Ovary (tissue), 9 donors: ENCODE results near the gene NDUFA12. TPM values are rescaled to one million over a fixed set of nuclear protein-coding genes. Genes with fewer than 3 reads are reported as not detected.
"Not testable (repeated sequence)": the region's sequence is repeated elsewhere in the genome, so short reads cannot be mapped to it uniquely, and the experiment has no call there.

Experiments used
- DNase-seq, 5 donors: peaks; one replicate each; pipeline ENCODE4 v3.0.0-alpha.2; 2019 to 2020
- H3K27ac ChIP-seq, 2 donors: fragments of 200-600 bp; one replicate each; pipeline versions ENCODE4 v1.5.1 to v1.8.0; 2019 to 2022
- H3K27me3 ChIP-seq: fragments of 200-600 bp; one replicate; pipeline ENCODE4 v1.8.0; 2022
- H3K36me3 ChIP-seq: fragments of 200-600 bp; sonication (generic); one replicate; pipeline ENCODE4 v1.5.1; 2019
- H3K4me1 ChIP-seq: one replicate; pipeline ENCODE4 v1.8.1; 2013; ENCODE audit warnings: mild to moderate bottlenecking, moderate library complexity; ENCODE audit not compliant: insufficient read depth
- H3K4me3 ChIP-seq: fragments of 200-600 bp; sonication (generic); one replicate; pipeline ENCODE4 v1.5.1; 2017
- H3K9me3 ChIP-seq, 2 donors: fragments of 200-600 bp in 1 of 2; sonication (generic) in 1 of 2; one replicate each; pipeline versions ENCODE4 v1.5.1 to v1.8.1; 2013 to 2019; ENCODE audit warnings: mild to moderate bottlenecking in 1 of 2, moderate library complexity in 1 of 2
- EP300 ChIP-seq: sonication (generic); formaldehyde crosslinking; IDR thresholded peaks from one replicate; pipeline ENCODE4 v1.6.1; 2017; ENCODE audit warnings: antibody characterized with exemption
- POLR2A ChIP-seq: fragments of 450-650 bp; IDR thresholded peaks from one replicate; pipeline ENCODE4 v1.6.1; 2017; ENCODE audit warnings: antibody characterized with exemption, mild to moderate bottlenecking, moderate library complexity
- WGBS, 3 donors: extraction: QIAGEN DNeasy Blood & Tissue Kit in 1 of 3; methylation state at CpG; one replicate each; pipeline versions ENCODE4 v1.1.5 to v1.1.7; 2013 to 2017; 5-methylcytosine and 5-hydroxymethylcytosine counted together
- intact Hi-C, 4 donors: fragments of 100-400 bp; cut with DNase I; formaldehyde crosslinking; loops; one replicate each; pipeline versions ENCODE4 v1.11.0 to v1.15.1; 2022 to 2023
- polyA plus RNA-seq, 2 donors: library from polyadenylated mRNA; stranded (reverse); fragments of 200-250 nt in 1 of 2; fragments of 350-450 nt in 1 of 2; fragmentation: Illumina TruSeq in 1 of 2; extraction: RNeasy Lipid Tissue Mini Kit (QIAGEN cat#74804) in 1 of 2; gene quantifications; one replicate each; pipeline ENCODE4 v1.2.3, GENCODE V29; 2013 to 2014
- total RNA-seq, 7 donors: library from RNA; depleted of rRNA in 2 of 7; stranded (reverse); fragments of >200 nt in 2 of 7; fragmentation: NEBNext Ultra II Directional in 3 of 7; extraction: Animal tissue kit (Norgen Biotek cat#: 25700) in 3 of 7; gene quantifications; one replicate each; pipeline versions ENCODE4 v1.1.0 to v1.2.4, GENCODE V29; 2016 to 2023
- TF ChIP-seq, protein P1 (sequence below), 3 donors: fragments of 450-650 bp in 2 of 3; fragments of 200-600 bp in 1 of 3; IDR thresholded peaks; one replicate each; pipeline versions ENCODE4 v1.5.1 to v1.8.0; 2016 to 2022; ENCODE audit warnings: antibody characterized with exemption in 3 of 3, mild to moderate bottlenecking in 1 of 3
- donor health status: DM: no; HTN: no; CAD: no; lungs with moderate emphysema.
- donor health status: DM: no; HTN: no; CAD: no.
- donor health status: Bipolar disorder and iron deficiency.
- donor health status: DM: yes; HTN: yes; CAD: no.
- donor health status: DM: no; HTN: no; CAD: no.
- donor health status: DM: yes; HTN: yes; CAD: no.

NDUFA12 gene
- total and polyA plus RNA-seq, 9 donors = 51.1 to 151 (median 60.2) TPM

DNA sequence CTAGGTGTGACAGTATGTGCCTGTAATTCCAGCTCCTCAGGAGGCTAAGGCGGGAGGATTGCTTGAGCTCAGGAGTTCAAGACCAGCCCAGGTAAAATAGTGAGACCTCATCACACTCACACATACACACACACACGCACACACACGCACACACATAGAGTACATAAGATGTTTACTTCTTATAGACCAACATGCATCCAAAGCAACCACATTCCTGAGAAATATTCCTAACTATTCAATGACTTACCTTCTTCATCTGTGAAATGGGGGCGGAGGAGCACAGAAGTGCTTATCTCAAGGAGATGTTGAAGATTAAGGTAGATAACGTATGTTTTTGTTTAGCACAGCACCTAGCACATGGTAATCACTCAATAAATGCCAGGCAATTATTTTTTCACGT lies 6.4 kb downstream of the NDUFA12 start:
- peaks cover 4% of the 10 kb centered on the region for H3K4me1 ChIP-seq
- 90 to 95% (median 90%) methylated on average over 6 of the region's 6 CpGs for whole genome bisulfite sequencing, 3 donors

DNA sequence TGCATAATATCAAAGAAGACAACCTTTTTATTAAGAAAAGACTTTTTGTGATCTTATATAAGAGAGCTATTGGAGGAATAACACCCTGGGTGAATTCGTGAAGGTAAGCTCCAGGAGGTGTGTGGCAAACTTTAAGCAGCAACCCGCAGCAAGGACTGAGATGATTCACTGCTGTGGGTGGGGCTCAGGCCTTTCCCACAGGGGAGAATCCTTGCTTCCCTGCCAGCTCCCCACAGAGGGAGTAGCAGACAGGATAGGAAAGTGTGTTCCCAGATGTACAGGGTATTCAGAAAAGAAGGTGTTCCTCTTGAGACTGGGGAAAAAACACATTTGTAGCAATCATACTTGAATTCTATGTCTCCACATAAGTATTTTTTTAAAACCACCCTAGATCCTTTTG lies 9.2 kb downstream of the NDUFA12 start:
- intact Hi-C loops = no loop called here
- H3K27ac ChIP-seq = no peak overlapping the region
- no peaks in the 10 kb centered on the region for H3K4me1 ChIP-seq
- WGBS, 3 donors = 60 to 79% (median 61%) methylated on average over 2 of the region's 2 CpGs
- TF ChIP-seq, protein P1, sequence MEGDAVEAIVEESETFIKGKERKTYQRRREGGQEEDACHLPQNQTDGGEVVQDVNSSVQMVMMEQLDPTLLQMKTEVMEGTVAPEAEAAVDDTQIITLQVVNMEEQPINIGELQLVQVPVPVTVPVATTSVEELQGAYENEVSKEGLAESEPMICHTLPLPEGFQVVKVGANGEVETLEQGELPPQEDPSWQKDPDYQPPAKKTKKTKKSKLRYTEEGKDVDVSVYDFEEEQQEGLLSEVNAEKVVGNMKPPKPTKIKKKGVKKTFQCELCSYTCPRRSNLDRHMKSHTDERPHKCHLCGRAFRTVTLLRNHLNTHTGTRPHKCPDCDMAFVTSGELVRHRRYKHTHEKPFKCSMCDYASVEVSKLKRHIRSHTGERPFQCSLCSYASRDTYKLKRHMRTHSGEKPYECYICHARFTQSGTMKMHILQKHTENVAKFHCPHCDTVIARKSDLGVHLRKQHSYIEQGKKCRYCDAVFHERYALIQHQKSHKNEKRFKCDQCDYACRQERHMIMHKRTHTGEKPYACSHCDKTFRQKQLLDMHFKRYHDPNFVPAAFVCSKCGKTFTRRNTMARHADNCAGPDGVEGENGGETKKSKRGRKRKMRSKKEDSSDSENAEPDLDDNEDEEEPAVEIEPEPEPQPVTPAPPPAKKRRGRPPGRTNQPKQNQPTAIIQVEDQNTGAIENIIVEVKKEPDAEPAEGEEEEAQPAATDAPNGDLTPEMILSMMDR (IDR thresholded peaks at IDR 0.05) = no peak
- TF ChIP-seq EP300 (no peak), POLR2A (no peak)
- no peak overlapping the region for H3K4me3 ChIP-seq
- no peaks in the 10 kb centered on the region for H3K9me3 ChIP-seq
- H3K27me3 ChIP-seq = no peaks in the 10 kb centered on the region
- DNase-seq = no peak
- H3K36me3 ChIP-seq = no peaks in the 10 kb centered on the region

More for the DNA sequence above, 6.4 kb downstream of the NDUFA12 start:
- no peaks in the 10 kb centered on the region for H3K36me3 ChIP-seq
- DNase-seq = no peak
- H3K9me3 ChIP-seq = no peaks in the 10 kb centered on the region
- no peak overlapping the region for H3K4me3 ChIP-seq
- H3K27me3 ChIP-seq = no peaks in the 10 kb centered on the region
- intact Hi-C loops = no loop called here
- TF ChIP-seq, protein P1 (IDR thresholded peaks at IDR 0.05) = no peak
- H3K27ac ChIP-seq = no peak overlapping the region

DNA sequence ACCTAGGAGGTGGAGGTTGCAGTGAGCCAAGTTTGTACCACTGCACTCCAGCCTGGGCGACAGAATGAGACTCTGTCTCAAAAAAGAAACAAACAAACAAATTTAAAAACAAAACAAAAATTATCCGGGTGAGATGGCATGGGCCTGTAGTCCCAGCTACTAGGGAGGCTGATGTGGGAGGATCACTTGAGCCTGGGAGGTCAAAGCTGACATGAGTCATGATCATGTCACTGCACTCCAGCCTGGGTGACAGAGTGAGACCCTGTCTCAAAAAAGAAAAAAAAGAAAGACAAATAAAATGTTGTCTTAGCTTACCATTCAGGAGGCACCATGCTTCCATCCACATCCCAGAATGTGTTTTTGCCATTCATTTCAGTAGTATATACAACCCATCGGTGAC lies 9.6 kb downstream of the NDUFA12 start:
- H3K27me3 ChIP-seq, H3K4me3 ChIP-seq, H3K27ac ChIP-seq, H3K36me3 ChIP-seq, intact Hi-C loops, H3K9me3 ChIP-seq, H3K4me1 ChIP-seq, DNase-seq: not testable (repeated sequence)
- WGBS, 3 donors = 73 to 86% (median 84%) methylated on average over 3 of the region's 3 CpGs

DNA sequence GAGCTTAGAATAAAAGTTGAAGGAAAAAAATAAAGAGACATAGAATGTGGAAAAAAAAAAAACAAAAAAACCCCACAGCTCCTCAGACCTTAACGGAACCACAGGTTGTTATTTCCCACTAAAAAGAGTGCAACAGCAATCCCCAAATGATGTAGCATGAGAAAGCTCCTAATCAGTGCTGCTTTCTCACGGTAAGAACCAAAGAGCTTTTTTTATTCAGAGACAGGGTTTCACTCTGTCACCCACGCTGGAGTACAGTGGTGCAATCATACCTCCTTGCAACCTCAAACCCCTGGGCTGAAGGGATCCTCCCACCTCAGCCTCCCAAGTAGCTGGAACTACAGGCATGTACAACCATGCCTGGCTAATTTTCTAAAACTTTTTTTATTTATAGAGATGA lies 13.3 kb downstream of the NDUFA12 start:
- TF ChIP-seq EP300 (no peak), POLR2A (no peak)
- TF ChIP-seq, protein P1 (IDR thresholded peaks at IDR 0.05) = no peak
- Histone ChIP-seq H3K9me3 (no peaks in the 10 kb centered on the region), H3K27me3 (no peaks in the 10 kb centered on the region), H3K36me3 (no peaks in the 10 kb centered on the region), H3K4me3 (no peak overlapping the region), H3K4me1 (no peaks in the 10 kb centered on the region), H3K27ac (no peak overlapping the region)
- intact Hi-C loops = no loop called here
- 89 to 95% (median 92%) methylated on average over 3 of the region's 3 CpGs for WGBS, 3 donors
- no peak for DNase-seq

DNA sequence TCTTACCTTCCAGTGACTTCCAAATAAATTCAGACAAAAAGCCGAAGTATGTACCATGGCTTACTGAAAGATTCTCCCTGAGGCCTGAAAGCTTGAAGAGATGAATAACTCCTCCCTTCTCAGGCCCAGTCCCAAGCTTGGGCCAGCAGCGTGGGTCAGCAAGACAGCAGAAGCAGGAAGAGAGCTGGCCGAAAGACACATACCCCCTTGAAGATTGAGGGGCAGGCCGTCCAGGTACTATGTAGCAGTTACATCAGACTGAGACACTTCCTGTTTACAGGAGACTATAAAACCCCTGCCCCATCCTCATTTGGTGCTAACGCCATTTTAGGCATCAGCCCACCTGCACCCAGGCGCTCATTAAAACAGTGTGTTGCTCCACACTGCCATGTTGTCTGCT lies 15.0 kb downstream of the NDUFA12 start:
- TF ChIP-seq, protein P1 (IDR thresholded peaks at IDR 0.05) = no peak
- TF ChIP-seq EP300 (no peak), POLR2A (no peak)
- DNase-seq = no peak
- Histone ChIP-seq H3K27ac (no peak overlapping the region), H3K4me3 (no peak overlapping the region), H3K4me1 (no peaks in the 10 kb centered on the region), H3K9me3 (no peaks in the 10 kb centered on the region), H3K27me3 (no peaks in the 10 kb centered on the region), H3K36me3 (no peaks in the 10 kb centered on the region)
- intact Hi-C loops = no loop called here
- WGBS, 3 donors = 75 to 96% (median 92%) methylated on average over 6 of the region's 6 CpGs
